ENCODE measurements around the gene SKOR2.

SKOR2 gene

GRCh38 chr18:47251289-47252120, at the start of gene SKOR2:
SKOR2 (minus strand) TSS chr18:47251660; CDS start chr18:47249183, 2,477 bp downstream.
- no peak for DNase-seq (ENCODE audit: low read depth in 2 of 2)

GRCh38 chr18:47296462-47296861, 45.0 kb upstream of the SKOR2 start:
- DNase-seq (ENCODE audit: low read depth in 2 of 2), result no peak

GRCh38 chr18:47294801-47295200, 43.3 kb upstream of the SKOR2 start:
- DNase-seq (ENCODE audit: low read depth in 2 of 2), result no peak

- no peak for DNase-seq (ENCODE audit: low read depth in 2 of 2)
These were observed 37.3 kb upstream of the SKOR2 start for GRCh38 chr18:47288741-47289140.

GRCh38 chr18:47287911-47288585, 36.6 kb upstream of the SKOR2 start:
- no peak for DNase-seq (ENCODE audit: low read depth in 2 of 2)

- no peak for DNase-seq (ENCODE audit: low read depth in 2 of 2)
These were observed 35.4 kb upstream of the SKOR2 start for GRCh38 chr18:47286776-47287410.

GRCh38 chr18:47285456-47285855, 34.0 kb upstream of the SKOR2 start:
- no peak for DNase-seq (ENCODE audit: low read depth in 2 of 2)

GRCh38 chr18:47284721-47285395, 33.4 kb upstream of the SKOR2 start:
- no peak for DNase-seq (ENCODE audit: low read depth in 2 of 2)

- no peak for DNase-seq (ENCODE audit: low read depth in 2 of 2)
These were observed 32.0 kb upstream of the SKOR2 start for GRCh38 chr18:47283476-47283875.

- DNase-seq (ENCODE audit: low read depth in 2 of 2), result no peak
These were observed 28.7 kb upstream of the SKOR2 start for GRCh38 chr18:47280121-47280520.

- no peak for DNase-seq (ENCODE audit: low read depth in 2 of 2)
These were observed 23.5 kb upstream of the SKOR2 start for GRCh38 chr18:47274961-47275360.

GRCh38 chr18:47265197-47265596, 13.7 kb upstream of the SKOR2 start:
- no peak for DNase-seq (ENCODE audit: low read depth in 2 of 2)

GRCh38 chr18:47264308-47264700, 12.8 kb upstream of the SKOR2 start:
- DNase-seq (ENCODE audit: low read depth in 2 of 2), result no peak

GRCh38 chr18:47263430-47264307, 12.2 kb upstream of the SKOR2 start:
- DNase-seq (ENCODE audit: low read depth in 2 of 2), result no peak

- no peak for DNase-seq (ENCODE audit: low read depth in 2 of 2)
These were observed 11.6 kb upstream of the SKOR2 start for GRCh38 chr18:47263150-47263429.

- no peak for DNase-seq (ENCODE audit: low read depth in 2 of 2)
These were observed 11.1 kb upstream of the SKOR2 start for GRCh38 chr18:47262301-47263149.

GRCh38 chr18:47261902-47262300, 10.4 kb upstream of the SKOR2 start:
- DNase-seq (ENCODE audit: low read depth in 2 of 2), result no peak

- DNase-seq (ENCODE audit: low read depth in 2 of 2), result no peak
These were observed 9.7 kb upstream of the SKOR2 start for GRCh38 chr18:47260924-47261701.

- DNase-seq (ENCODE audit: low read depth in 2 of 2), result peak in 1 of 2 donors; percentile 28
These were observed 8.9 kb upstream of the SKOR2 start for GRCh38 chr18:47260120-47260923.
